Endodermal cell (in vitro differentiated cells): ENCODE measurements around the gene NDUFS1. TPM values are rescaled to one million over a fixed set of nuclear protein-coding genes. Genes with fewer than 3 reads are reported as not detected.
"Not testable (repeated sequence)": the region's sequence is repeated elsewhere in the genome, so short reads cannot be mapped to it uniquely, and the experiment has no call there.

Source experiments
- DNase-seq: peaks from one replicate; pipeline ENCODE4 v3.0.0-alpha.2; 2017
- H3K27ac ChIP-seq: 2 replicates; pipeline ENCODE4 v1.5.1; 2013; ENCODE audit warnings: mild to moderate bottlenecking, low read depth, low read length, moderate library complexity
- H3K27me3 ChIP-seq: 2 replicates; pipeline ENCODE4 v1.6.1; 2013; ENCODE audit warnings: mild to moderate bottlenecking, low read length, moderate library complexity; ENCODE audit not compliant: insufficient read depth, control insufficient read depth, poor library complexity, severe bottlenecking
- H3K36me3 ChIP-seq: 2 replicates; pipeline ENCODE4 v1.7.0; 2013; ENCODE audit warnings: mild to moderate bottlenecking, low read length, moderate library complexity; ENCODE audit not compliant: control insufficient read depth, insufficient read depth
- H3K4me1 ChIP-seq: one replicate; pipeline ENCODE4 v1.7.0; 2013; ENCODE audit warnings: low read length; ENCODE audit not compliant: control insufficient read depth, insufficient read depth
- H3K4me3 ChIP-seq: 2 replicates; pipeline ENCODE4 v1.5.1; 2013; ENCODE audit warnings: mild to moderate bottlenecking, low read length, moderate library complexity
- H3K9ac ChIP-seq: 2 replicates; pipeline ENCODE4 v1.6.1; 2013; ENCODE audit warnings: mild to moderate bottlenecking, low read length, moderate library complexity; ENCODE audit not compliant: poor library complexity, severe bottlenecking; ENCODE audit errors: extremely low read depth
- H3K9me3 ChIP-seq: 2 replicates; pipeline ENCODE4 v1.6.1; 2013; ENCODE audit warnings: mild to moderate bottlenecking, low read length, moderate library complexity; ENCODE audit not compliant: control insufficient read depth
- H3K27ac Mint-ChIP-seq: 2 replicates; pipeline ENCODE4 v1.8.0; 2020; ENCODE audit warnings: mixed read lengths
- H3K27me3 Mint-ChIP-seq: 2 replicates; pipeline ENCODE4 v1.8.0; 2021; ENCODE audit warnings: mild to moderate bottlenecking, mixed read lengths; ENCODE audit not compliant: insufficient read depth
- H3K36me3 Mint-ChIP-seq: 2 replicates; pipeline ENCODE4 v1.8.0; 2020; ENCODE audit warnings: low read depth, mixed read lengths
- H3K4me1 Mint-ChIP-seq: 2 replicates; pipeline ENCODE4 v1.8.0; 2020; ENCODE audit warnings: mixed read lengths
- H3K4me3 Mint-ChIP-seq: 2 replicates; pipeline ENCODE4 v1.8.0; 2020; ENCODE audit warnings: mild to moderate bottlenecking, moderate library complexity, mixed read lengths
- H3K9me3 Mint-ChIP-seq: 2 replicates; pipeline ENCODE4 v1.8.0; 2020; ENCODE audit warnings: mild to moderate bottlenecking, mixed read lengths
- WGBS, 2 experiments: methylation state at CpG; one replicate each; pipeline versions ENCODE4 v1.1.5 to v1.1.7; 2013; ENCODE audit warnings: missing lambda C conversion rate in 2 of 2, mixed read lengths in 1 of 2; ENCODE audit not compliant: insufficient coverage in 1 of 2, insufficient read length in 1 of 2; 5-methylcytosine and 5-hydroxymethylcytosine counted together
- total RNA-seq, 2 donors: library from RNA; stranded (reverse); fragmentation: NEBNext Ultra II Directional in 1 of 2; extraction: Animal tissue kit (Norgen Biotek cat#: 25700) in 1 of 2; gene quantifications; 2 replicates in 1 of 2; 3 replicates in 1 of 2; pipeline ENCODE4 v1.2.1, GENCODE V29; 2021
- TF ChIP-seq, protein P1 (sequence below): fragments of 200-600 bp; sonication (generic); conservative IDR thresholded peaks from 2 replicates; pipeline ENCODE4 v1.5.0; 2021; ENCODE audit warnings: antibody characterized with exemption, mild to moderate bottlenecking

NDUFS1 gene
- total RNA-seq, 2 donors from 2014 or later, result 88.3 to 91.5 TPM

DNA sequence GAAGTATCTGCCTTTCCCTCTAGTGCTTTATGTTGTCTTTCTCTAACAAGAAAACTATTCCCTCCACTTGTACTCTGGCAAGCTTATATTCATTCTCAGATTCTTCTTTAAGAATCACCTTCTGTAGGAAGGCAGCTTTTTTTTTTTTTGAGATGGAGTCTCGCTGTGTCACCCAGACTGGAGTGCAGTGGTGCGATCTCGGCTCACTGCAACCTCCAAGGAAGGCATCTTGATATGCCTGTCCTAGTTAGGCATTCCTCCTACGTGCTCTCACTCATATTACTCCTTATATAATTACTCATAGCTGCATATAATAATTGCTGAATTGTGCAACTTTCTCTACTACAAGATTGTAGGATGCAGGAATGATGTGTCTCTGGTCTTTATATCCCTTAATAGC is 15.8 kb downstream of the NDUFS1 start:
- no peak overlapping the region for H3K9ac ChIP-seq
- H3K27me3 ChIP-seq, result no peaks in the 10 kb centered on the region
- peaks cover 85% of the 10 kb centered on the region for H3K36me3 ChIP-seq
- H3K27ac ChIP-seq, result no peak overlapping the region
- no peak overlapping the region for H3K27ac Mint-ChIP-seq
- TF ChIP-seq, protein P1, sequence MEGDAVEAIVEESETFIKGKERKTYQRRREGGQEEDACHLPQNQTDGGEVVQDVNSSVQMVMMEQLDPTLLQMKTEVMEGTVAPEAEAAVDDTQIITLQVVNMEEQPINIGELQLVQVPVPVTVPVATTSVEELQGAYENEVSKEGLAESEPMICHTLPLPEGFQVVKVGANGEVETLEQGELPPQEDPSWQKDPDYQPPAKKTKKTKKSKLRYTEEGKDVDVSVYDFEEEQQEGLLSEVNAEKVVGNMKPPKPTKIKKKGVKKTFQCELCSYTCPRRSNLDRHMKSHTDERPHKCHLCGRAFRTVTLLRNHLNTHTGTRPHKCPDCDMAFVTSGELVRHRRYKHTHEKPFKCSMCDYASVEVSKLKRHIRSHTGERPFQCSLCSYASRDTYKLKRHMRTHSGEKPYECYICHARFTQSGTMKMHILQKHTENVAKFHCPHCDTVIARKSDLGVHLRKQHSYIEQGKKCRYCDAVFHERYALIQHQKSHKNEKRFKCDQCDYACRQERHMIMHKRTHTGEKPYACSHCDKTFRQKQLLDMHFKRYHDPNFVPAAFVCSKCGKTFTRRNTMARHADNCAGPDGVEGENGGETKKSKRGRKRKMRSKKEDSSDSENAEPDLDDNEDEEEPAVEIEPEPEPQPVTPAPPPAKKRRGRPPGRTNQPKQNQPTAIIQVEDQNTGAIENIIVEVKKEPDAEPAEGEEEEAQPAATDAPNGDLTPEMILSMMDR, result no peak
- H3K9me3 ChIP-seq, result no peaks in the 10 kb centered on the region
- no peak for DNase-seq
- no peaks in the 10 kb centered on the region for H3K4me1 Mint-ChIP-seq
- no peaks in the 10 kb centered on the region for H3K4me1 ChIP-seq
- H3K4me3 Mint-ChIP-seq, result no peak overlapping the region
- 100% methylated on average over 4 of the region's 4 CpGs; no CpG with 5 or more reads in 1 of the 2 experiments for whole genome bisulfite sequencing, 2 experiments
- no peak overlapping the region for H3K4me3 ChIP-seq
- H3K27me3 Mint-ChIP-seq, result no peaks in the 10 kb centered on the region
- no peaks in the 10 kb centered on the region for H3K9me3 Mint-ChIP-seq
- H3K36me3 Mint-ChIP-seq, result peaks cover 78% of the 10 kb centered on the region

DNA sequence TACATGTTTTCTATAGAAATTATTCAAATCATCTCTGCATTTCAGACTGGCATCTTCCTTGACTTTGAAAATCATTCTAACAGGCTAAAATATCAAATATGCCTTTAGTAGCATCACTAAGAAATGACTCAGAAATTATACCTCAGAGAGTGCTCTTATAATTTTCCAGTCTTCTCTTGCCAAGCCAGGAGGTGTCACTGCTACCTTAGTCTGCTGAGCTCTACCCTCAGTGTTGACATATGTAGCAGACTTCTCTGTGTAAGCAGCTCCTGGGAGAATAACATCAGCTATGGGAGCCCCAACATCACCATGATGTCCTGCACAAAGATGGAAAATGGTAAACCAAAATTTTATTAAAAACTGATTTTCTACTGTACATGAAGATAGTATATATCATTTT is 31.6 kb downstream of the NDUFS1 start:
- H3K36me3 Mint-ChIP-seq, result peaks cover 68% of the 10 kb centered on the region
- Histone ChIP-seq H3K36me3 (peaks cover 79% of the 10 kb centered on the region), H3K9me3 (no peaks in the 10 kb centered on the region), H3K4me3 (no peak overlapping the region), H3K27ac (no peak overlapping the region), H3K27me3 (no peaks in the 10 kb centered on the region), H3K9ac (no peak overlapping the region), H3K4me1 (no peaks in the 10 kb centered on the region)
- no peak overlapping the region for H3K27ac Mint-ChIP-seq
- TF ChIP-seq, protein P1, result peak; percentile 45
- DNase-seq, result no peak
- no peaks in the 10 kb centered on the region for H3K27me3 Mint-ChIP-seq
- H3K4me3 Mint-ChIP-seq, result no peak overlapping the region
- no peaks in the 10 kb centered on the region for H3K4me1 Mint-ChIP-seq
- no peaks in the 10 kb centered on the region for H3K9me3 Mint-ChIP-seq

DNA sequence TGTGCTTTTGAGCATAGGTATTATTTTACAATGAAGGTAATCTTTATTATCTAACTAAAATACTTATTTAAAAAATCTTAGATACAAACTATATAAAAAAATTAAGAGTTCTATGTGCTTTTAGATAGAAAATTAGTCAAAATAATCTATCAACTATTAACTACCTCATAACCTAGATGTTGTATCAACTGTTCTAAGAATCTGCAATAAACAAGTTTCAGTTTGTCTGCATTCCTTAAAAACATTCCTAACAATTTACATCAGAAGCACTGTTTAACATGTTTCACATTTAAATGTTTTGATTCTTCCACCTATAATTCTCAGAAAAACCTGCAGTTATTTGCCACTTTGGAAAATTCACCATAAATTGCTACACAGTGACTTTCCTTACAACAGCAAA is 33.3 kb downstream of the NDUFS1 start:
- no peak overlapping the region for H3K27ac ChIP-seq
- H3K36me3 Mint-ChIP-seq, result peaks cover 74% of the 10 kb centered on the region
- no peaks in the 10 kb centered on the region for H3K4me1 Mint-ChIP-seq

DNA sequence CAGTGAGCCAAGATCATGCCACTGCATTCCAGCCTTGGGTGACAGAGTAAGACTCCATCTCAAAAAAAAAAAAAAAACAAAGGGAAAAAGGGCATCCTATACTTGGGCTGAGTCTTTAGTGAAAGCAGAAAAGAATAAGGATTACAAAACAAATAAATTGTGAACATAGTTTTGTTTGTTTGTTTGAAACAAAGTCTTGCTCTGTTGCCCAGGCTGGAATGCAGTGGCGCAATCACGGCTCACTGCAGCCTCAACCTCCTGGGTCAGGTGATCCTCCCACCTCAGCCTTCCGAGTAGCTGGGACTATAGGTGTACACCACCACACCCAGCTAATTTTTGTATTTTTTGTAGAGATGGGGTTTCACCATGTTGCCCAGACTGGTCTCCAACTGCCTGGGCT is 36.7 kb downstream of the NDUFS1 start:
- not testable (repeated sequence) for H3K9me3 Mint-ChIP-seq, H3K27ac Mint-ChIP-seq, H3K4me3 Mint-ChIP-seq, H3K27me3 ChIP-seq, H3K4me1 Mint-ChIP-seq, H3K27ac ChIP-seq, H3K27me3 Mint-ChIP-seq, H3K9ac ChIP-seq, DNase-seq, H3K4me1 ChIP-seq, H3K4me3 ChIP-seq
- peaks cover 68% of the 10 kb centered on the region for H3K36me3 Mint-ChIP-seq
- H3K36me3 ChIP-seq, result peaks cover 73% of the 10 kb centered on the region
- WGBS, 2 experiments, result 80 to 99% methylated on average over 1 to 3 of the region's 3 CpGs
- peaks cover 15% of the 10 kb centered on the region for H3K9me3 ChIP-seq

More for the DNA sequence above, 33.3 kb downstream of the NDUFS1 start:
- Mint-ChIP-seq H3K9me3 (peaks cover 3% of the 10 kb centered on the region), H3K4me3 (no peak overlapping the region), H3K27me3 (no peaks in the 10 kb centered on the region), H3K27ac (no peak overlapping the region)
- H3K36me3 ChIP-seq, result peaks cover 82% of the 10 kb centered on the region
- TF ChIP-seq, protein P1, result no peak
- peaks cover 13% of the 10 kb centered on the region for H3K9me3 ChIP-seq
- no peak overlapping the region for H3K9ac ChIP-seq
- no peaks in the 10 kb centered on the region for H3K27me3 ChIP-seq
- no peak overlapping the region for H3K4me3 ChIP-seq
- no peaks in the 10 kb centered on the region for H3K4me1 ChIP-seq
- DNase-seq, result no peak
